Neural cell (in vitro differentiated cells): ENCODE measurements around the gene CNOT11. TPM values are rescaled to one million over a fixed set of nuclear protein-coding genes. Genes with fewer than 3 reads are reported as not detected.

Source experiments
- H2AFZ ChIP-seq: fragments of 200-600, 300-800 bp; sonication (generic), shearing (Covaris generic); 2 replicates; pipeline ENCODE4 v1.6.0; 2014; ENCODE audit warnings: low read depth, mild to moderate bottlenecking, antibody characterized with exemption, low read length, moderate library complexity
- H3F3A ChIP-seq: fragments of 200-600 bp; shearing (Covaris generic); 2 replicates; pipeline ENCODE4 v1.6.1; 2016; ENCODE audit warnings: mild to moderate bottlenecking, moderate library complexity, mixed read lengths, antibody characterized with exemption, low read length; ENCODE audit not compliant: insufficient read depth, poor library complexity, severe bottlenecking
- H3K27ac ChIP-seq: fragments of 200-600, 300-800 bp; sonication (generic), shearing (Covaris generic); 2 replicates; pipeline ENCODE4 v1.5.1; 2014; ENCODE audit warnings: mild to moderate bottlenecking, low read length, moderate library complexity
- H3K27me3 ChIP-seq: fragments of 300-800, 200-600 bp; sonication (generic), shearing (Covaris generic); 2 replicates; pipeline ENCODE4 v1.6.0; 2014; ENCODE audit warnings: mild to moderate bottlenecking, low read depth, low read length, moderate library complexity; ENCODE audit not compliant: insufficient read depth
- H3K36me3 ChIP-seq: fragments of 300-800, 200-600 bp; sonication (generic), shearing (Covaris generic); 2 replicates; pipeline ENCODE4 v1.5.1; 2014; ENCODE audit warnings: mild to moderate bottlenecking, antibody characterized with exemption, low read length, moderate library complexity; ENCODE audit not compliant: insufficient read depth
- H3K4me2 ChIP-seq: fragments of 300-800, 200-600 bp; sonication (generic), shearing (Covaris generic); 2 replicates; pipeline ENCODE4 v1.6.0; 2014; ENCODE audit warnings: mild to moderate bottlenecking, low read length
- H3K4me3 ChIP-seq: fragments of 300-800, 200-600 bp; sonication (generic), shearing (Covaris generic); 2 replicates; pipeline ENCODE4 v1.5.1; 2014; ENCODE audit warnings: mild to moderate bottlenecking, low read length, moderate library complexity
- H3K79me2 ChIP-seq: fragments of 200-600 bp; shearing (Covaris generic); replicated peaks from 2 replicates; pipeline ENCODE4 v1.6.0; 2014; ENCODE audit warnings: mild to moderate bottlenecking, low read length, moderate library complexity; ENCODE audit not compliant: insufficient read depth
- H3K9ac ChIP-seq: fragments of 300-800, 200-600 bp; sonication (generic), shearing (Covaris generic); 2 replicates; pipeline ENCODE4 v1.6.1; 2016; ENCODE audit warnings: mild to moderate bottlenecking, low read length, mixed read lengths
- H3K9me2 ChIP-seq: fragments of 200-600 bp; shearing (Covaris generic); 2 replicates; pipeline ENCODE4 v1.6.1; 2016; ENCODE audit warnings: mild to moderate bottlenecking, low read length, mixed read lengths; ENCODE audit not compliant: insufficient read depth
- H3K9me3 ChIP-seq: fragments of 200-600, 300-800 bp; sonication (generic), shearing (Covaris generic); 2 replicates; pipeline ENCODE4 v1.6.1; 2016; ENCODE audit warnings: mild to moderate bottlenecking, mixed run types, low read length, moderate library complexity, mixed read lengths
- H4K20me1 ChIP-seq: fragments of 200-600 bp; shearing (Covaris generic); 2 replicates; pipeline ENCODE4 v1.6.1; 2016; ENCODE audit warnings: mild to moderate bottlenecking, mixed run types; ENCODE audit not compliant: insufficient read depth
- EZH2 ChIP-seq: fragments of 200-600, 300-800 bp; shearing (Covaris generic), sonication (generic); IDR thresholded peaks from 2 replicates; pipeline ENCODE4 v1.6.1; 2014; ENCODE audit warnings: antibody characterized with exemption, low read length, borderline replicate concordance, mild to moderate bottlenecking; ENCODE audit not compliant: insufficient read depth, poor library complexity, severe bottlenecking
- MXI1 ChIP-seq: fragments of 450-650 bp; conservative IDR thresholded peaks from 2 replicates; pipeline ENCODE4 v1.6.1; 2014; ENCODE audit warnings: antibody characterized with exemption, mild to moderate bottlenecking; ENCODE audit not compliant: poor library complexity, severe bottlenecking
- POLR2AphosphoS5 ChIP-seq: IDR thresholded peaks from 2 replicates; pipeline ENCODE4 v1.6.1; 2012
- RAD21 ChIP-seq: fragments of 450-650 bp; conservative IDR thresholded peaks from 2 replicates; pipeline ENCODE4 v1.6.1; 2014; ENCODE audit warnings: antibody characterized with exemption, mild to moderate bottlenecking, moderate library complexity
- TAF1 ChIP-seq: IDR thresholded peaks from 2 replicates; pipeline ENCODE4 v1.6.1; 2012; ENCODE audit warnings: low read depth
- polyA plus RNA-seq: library from polyadenylated mRNA; depleted of rRNA; stranded (reverse); fragments of >200 nt; gene quantifications from 2 replicates; pipeline ENCODE4 v1.2.3, GENCODE V29; 2014
- TF ChIP-seq, protein P1 (sequence below): IDR thresholded peaks from 2 replicates; pipeline ENCODE4 v1.6.1; 2012; ENCODE audit warnings: borderline replicate concordance
- TF ChIP-seq, protein P2 (sequence below): fragments of 450-650 bp; IDR thresholded peaks from 2 replicates; pipeline ENCODE4 v1.5.1; 2014; ENCODE audit warnings: antibody characterized with exemption, mild to moderate bottlenecking, moderate library complexity; ENCODE audit not compliant: poor library complexity, severe bottlenecking

The CNOT11 gene
- polyA plus RNA-seq, 1 donor from 2014 or later = 35.2 TPM

DNA sequence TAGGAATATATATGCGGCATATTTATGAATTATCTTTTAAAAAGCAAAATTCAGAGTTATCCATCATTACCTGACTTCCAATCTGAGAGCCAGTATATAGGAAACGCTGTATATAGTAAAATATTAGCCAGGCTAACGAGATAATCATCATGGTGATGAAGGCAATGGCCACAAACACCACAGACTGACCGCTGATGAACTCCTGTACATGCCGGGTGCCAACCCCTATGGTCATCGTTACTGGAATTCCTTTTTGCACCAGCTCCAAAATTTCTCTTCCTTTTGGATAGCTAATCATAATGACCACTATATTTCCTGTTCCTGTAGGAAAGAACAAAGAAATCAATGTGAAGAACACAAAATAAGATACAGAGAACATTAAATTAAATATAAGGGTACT is 42.2 kb downstream of the CNOT11 start:
- H2AFZ ChIP-seq = no peak overlapping the region
- no peaks in the 10 kb centered on the region for H3F3A ChIP-seq
- H3K36me3 ChIP-seq = no peaks in the 10 kb centered on the region
- H3K9ac ChIP-seq = no peak overlapping the region
- H3K27ac ChIP-seq = no peak overlapping the region
- no peaks in the 10 kb centered on the region for H4K20me1 ChIP-seq
- no peaks in the 10 kb centered on the region for H3K9me3 ChIP-seq
- H3K27me3 ChIP-seq = no peaks in the 10 kb centered on the region
- peaks cover 20% of the 10 kb centered on the region for H3K79me2 ChIP-seq
- H3K4me3 ChIP-seq = no peak overlapping the region
- no peak overlapping the region for H3K4me2 ChIP-seq
- H3K9me2 ChIP-seq = no peaks in the 10 kb centered on the region
- TF ChIP-seq RAD21 (no peak), MXI1 (no peak), EZH2 (no peak), TAF1 (no peak), POLR2AphosphoS5 (no peak)
- TF ChIP-seq, protein P1, sequence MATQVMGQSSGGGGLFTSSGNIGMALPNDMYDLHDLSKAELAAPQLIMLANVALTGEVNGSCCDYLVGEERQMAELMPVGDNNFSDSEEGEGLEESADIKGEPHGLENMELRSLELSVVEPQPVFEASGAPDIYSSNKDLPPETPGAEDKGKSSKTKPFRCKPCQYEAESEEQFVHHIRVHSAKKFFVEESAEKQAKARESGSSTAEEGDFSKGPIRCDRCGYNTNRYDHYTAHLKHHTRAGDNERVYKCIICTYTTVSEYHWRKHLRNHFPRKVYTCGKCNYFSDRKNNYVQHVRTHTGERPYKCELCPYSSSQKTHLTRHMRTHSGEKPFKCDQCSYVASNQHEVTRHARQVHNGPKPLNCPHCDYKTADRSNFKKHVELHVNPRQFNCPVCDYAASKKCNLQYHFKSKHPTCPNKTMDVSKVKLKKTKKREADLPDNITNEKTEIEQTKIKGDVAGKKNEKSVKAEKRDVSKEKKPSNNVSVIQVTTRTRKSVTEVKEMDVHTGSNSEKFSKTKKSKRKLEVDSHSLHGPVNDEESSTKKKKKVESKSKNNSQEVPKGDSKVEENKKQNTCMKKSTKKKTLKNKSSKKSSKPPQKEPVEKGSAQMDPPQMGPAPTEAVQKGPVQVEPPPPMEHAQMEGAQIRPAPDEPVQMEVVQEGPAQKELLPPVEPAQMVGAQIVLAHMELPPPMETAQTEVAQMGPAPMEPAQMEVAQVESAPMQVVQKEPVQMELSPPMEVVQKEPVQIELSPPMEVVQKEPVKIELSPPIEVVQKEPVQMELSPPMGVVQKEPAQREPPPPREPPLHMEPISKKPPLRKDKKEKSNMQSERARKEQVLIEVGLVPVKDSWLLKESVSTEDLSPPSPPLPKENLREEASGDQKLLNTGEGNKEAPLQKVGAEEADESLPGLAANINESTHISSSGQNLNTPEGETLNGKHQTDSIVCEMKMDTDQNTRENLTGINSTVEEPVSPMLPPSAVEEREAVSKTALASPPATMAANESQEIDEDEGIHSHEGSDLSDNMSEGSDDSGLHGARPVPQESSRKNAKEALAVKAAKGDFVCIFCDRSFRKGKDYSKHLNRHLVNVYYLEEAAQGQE = no peak
- TF ChIP-seq, protein P2, sequence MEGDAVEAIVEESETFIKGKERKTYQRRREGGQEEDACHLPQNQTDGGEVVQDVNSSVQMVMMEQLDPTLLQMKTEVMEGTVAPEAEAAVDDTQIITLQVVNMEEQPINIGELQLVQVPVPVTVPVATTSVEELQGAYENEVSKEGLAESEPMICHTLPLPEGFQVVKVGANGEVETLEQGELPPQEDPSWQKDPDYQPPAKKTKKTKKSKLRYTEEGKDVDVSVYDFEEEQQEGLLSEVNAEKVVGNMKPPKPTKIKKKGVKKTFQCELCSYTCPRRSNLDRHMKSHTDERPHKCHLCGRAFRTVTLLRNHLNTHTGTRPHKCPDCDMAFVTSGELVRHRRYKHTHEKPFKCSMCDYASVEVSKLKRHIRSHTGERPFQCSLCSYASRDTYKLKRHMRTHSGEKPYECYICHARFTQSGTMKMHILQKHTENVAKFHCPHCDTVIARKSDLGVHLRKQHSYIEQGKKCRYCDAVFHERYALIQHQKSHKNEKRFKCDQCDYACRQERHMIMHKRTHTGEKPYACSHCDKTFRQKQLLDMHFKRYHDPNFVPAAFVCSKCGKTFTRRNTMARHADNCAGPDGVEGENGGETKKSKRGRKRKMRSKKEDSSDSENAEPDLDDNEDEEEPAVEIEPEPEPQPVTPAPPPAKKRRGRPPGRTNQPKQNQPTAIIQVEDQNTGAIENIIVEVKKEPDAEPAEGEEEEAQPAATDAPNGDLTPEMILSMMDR = no peak

DNA sequence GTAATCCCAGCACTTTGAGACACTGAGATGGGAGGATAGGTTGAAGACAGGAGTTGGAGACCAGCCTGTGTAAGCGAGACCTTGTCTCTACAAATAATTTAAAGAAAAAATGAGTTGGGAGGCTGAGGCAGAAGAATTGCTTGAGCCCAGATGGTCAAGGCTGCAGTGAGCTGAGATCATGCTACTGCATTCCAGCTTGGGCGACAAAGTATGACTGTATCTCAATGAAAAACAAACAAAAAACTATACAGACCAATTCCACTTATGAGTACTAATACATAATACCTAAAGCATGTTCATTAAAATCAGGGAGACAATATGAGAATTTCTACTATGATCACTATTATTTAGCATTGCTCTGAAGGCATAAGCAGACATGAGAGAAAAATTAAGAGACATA is 43.2 kb downstream of the CNOT11 start:
- Histone ChIP-seq H3F3A (no peaks in the 10 kb centered on the region), H3K79me2 (peaks cover 20% of the 10 kb centered on the region), H3K27ac (no peak overlapping the region), H3K9ac (no peak overlapping the region), H4K20me1 (no peaks in the 10 kb centered on the region), H3K4me3 (no peak overlapping the region), H3K9me2 (no peaks in the 10 kb centered on the region), H3K36me3 (no peaks in the 10 kb centered on the region), H3K4me2 (no peak overlapping the region), H2AFZ (no peak overlapping the region), H3K27me3 (no peaks in the 10 kb centered on the region), H3K9me3 (no peaks in the 10 kb centered on the region)
- TF ChIP-seq, protein P2 = no peak
- TF ChIP-seq, protein P1 = no peak
- TF ChIP-seq POLR2AphosphoS5 = no peak
